Activated T-cell treated with anti-CD3 and anti-CD28 coated beads, Interleukin-2, amount 50 U/mL, for 4 hours (primary cell): ENCODE results near the gene FBXO21. TPM values are rescaled to one million over a fixed set of nuclear protein-coding genes. Genes with fewer than 3 reads are reported as not detected.

ENCODE experiments used
- ATAC-seq, 2 donors: fragments of 200-7000 bp; cut with Tn5 transposase; one replicate each; pipeline ENCODE4 v1.10.0; 2021
- DNase-seq: peaks from one replicate; pipeline ENCODE4 v3.0.0-alpha.2; 2020
- H3K27me3 Mint-ChIP-seq: one replicate; pipeline ENCODE4 v1.8.0; 2021; ENCODE audit warnings: low read depth, mixed read lengths
- H3K36me3 Mint-ChIP-seq: one replicate; pipeline ENCODE4 v1.8.0; 2022; ENCODE audit warnings: mixed read lengths; ENCODE audit not compliant: insufficient read depth
- H3K4me1 Mint-ChIP-seq: one replicate; pipeline ENCODE4 v1.8.0; 2021; ENCODE audit warnings: low read depth, mixed read lengths
- H3K4me3 Mint-ChIP-seq: one replicate; pipeline ENCODE4 v1.8.0; 2021; ENCODE audit warnings: mild to moderate bottlenecking, moderate library complexity, mixed read lengths
- H3K9me3 Mint-ChIP-seq: one replicate; pipeline ENCODE4 v1.8.0; 2021; ENCODE audit warnings: mixed read lengths
- total RNA-seq, 3 donors: library from RNA; stranded (reverse); gene quantifications; one replicate each; pipeline ENCODE4 v1.2.1, GENCODE V29; 2021

FBXO21 gene
- total RNA-seq, 3 donors from 2014 or later = 33.5 to 38.0 (median 36.3) TPM

DNA sequence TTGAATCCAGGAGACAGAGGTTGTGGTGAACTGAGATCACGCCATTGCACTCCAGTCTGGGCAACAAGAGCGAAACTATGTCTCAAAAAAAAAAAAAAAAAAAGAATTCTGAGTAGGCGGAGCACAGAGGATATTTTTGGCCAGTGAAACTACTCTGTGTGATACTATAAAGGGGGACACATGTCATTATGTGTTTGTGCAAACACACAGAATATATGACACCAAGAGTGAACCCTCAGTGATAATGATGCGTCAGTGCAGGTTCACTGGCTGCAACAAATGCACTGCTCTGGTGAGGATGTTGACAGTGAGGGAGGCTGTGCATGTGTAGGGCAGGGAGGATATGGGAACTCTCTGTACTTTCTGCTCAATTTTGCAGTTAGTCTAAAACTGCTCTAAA, 24.2 kb downstream of the FBXO21 start:
- Mint-ChIP-seq H3K4me1 (peaks cover 1% of the 10 kb centered on the region), H3K36me3 (peaks cover 45% of the 10 kb centered on the region), H3K9me3 (no peaks in the 10 kb centered on the region), H3K4me3 (no peak overlapping the region), H3K27me3 (no peaks in the 10 kb centered on the region)
- DNase-seq (no peak), ATAC-seq (no peak)

- H3K27me3 Mint-ChIP-seq = no peaks in the 10 kb centered on the region
- peaks cover 48% of the 10 kb centered on the region for H3K36me3 Mint-ChIP-seq
- DNase-seq (no peak), ATAC-seq (no peak)
- H3K9me3 Mint-ChIP-seq = no peaks in the 10 kb centered on the region
- H3K4me3 Mint-ChIP-seq = no peak overlapping the region
- peaks cover 1% of the 10 kb centered on the region for H3K4me1 Mint-ChIP-seq
Measured at GRCh38 chr12:117165342-117165741, 24.9 kb downstream of the FBXO21 start.

DNA sequence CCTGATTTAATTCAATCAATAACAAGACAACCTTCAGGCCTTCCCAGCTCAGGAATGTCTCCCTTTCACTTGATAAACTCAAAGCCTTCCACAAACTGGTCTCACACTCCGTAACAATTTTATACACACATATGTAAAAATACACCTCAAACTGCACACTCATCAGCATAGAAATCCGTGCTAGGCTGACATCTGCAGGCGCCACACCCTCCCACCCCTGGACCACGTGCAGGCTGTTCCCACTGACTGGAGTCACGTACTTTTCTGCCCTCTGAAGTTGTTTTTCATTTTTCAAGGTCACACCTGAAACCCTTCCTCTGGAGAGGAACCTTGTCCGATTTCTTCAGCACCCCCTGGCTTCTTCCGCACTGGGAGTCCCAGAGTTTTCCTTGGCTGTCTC, 27.6 kb downstream of the FBXO21 start:
- Mint-ChIP-seq H3K4me3 (no peak overlapping the region), H3K36me3 (peaks cover 63% of the 10 kb centered on the region)
- ATAC-seq = no peak

GRCh38 chr12:117162167-117162539, 28.1 kb downstream of the FBXO21 start:
- DNase-seq (no peak), ATAC-seq (no peak)
- Mint-ChIP-seq H3K27me3 (no peaks in the 10 kb centered on the region), H3K9me3 (no peaks in the 10 kb centered on the region), H3K36me3 (peaks cover 66% of the 10 kb centered on the region), H3K4me3 (no peak overlapping the region), H3K4me1 (no peaks in the 10 kb centered on the region)

More for the DNA sequence above, 27.6 kb downstream of the FBXO21 start:
- Mint-ChIP-seq H3K27me3 (no peaks in the 10 kb centered on the region), H3K9me3 (no peaks in the 10 kb centered on the region), H3K4me1 (no peaks in the 10 kb centered on the region)
- no peak for DNase-seq

- Mint-ChIP-seq H3K36me3 (peaks cover 66% of the 10 kb centered on the region), H3K9me3 (no peaks in the 10 kb centered on the region), H3K27me3 (no peaks in the 10 kb centered on the region), H3K4me3 (no peak overlapping the region), H3K4me1 (no peaks in the 10 kb centered on the region)
- DNase-seq (no peak), ATAC-seq (no peak)
Measured at GRCh38 chr12:117161460-117162166, 28.7 kb downstream of the FBXO21 start.

DNA sequence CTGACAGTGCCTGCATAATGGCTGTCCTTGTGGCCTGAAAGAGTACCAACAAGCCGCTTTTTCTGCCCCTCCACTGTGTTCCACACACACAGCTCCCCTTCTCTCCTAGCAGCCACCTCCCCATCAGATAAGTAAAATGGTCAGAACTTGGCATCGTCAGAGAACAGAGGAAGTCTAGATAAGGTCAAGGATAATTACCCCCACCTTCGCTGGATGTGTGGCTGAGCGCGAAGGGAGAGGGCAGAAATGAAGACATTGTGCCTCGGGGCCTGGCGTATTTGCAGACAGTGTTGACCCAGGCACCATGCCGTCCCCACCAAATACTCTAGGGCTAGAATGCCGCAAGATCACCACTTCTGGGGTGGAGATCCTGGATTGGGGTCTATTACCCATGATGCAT, 30.6 kb downstream of the FBXO21 start:
- H3K9me3 Mint-ChIP-seq = no peaks in the 10 kb centered on the region
- ATAC-seq = no peak
- H3K4me3 Mint-ChIP-seq = no peak overlapping the region
- no peak for DNase-seq
- peaks cover 68% of the 10 kb centered on the region for H3K36me3 Mint-ChIP-seq
- H3K4me1 Mint-ChIP-seq = no peaks in the 10 kb centered on the region
- H3K27me3 Mint-ChIP-seq = no peaks in the 10 kb centered on the region

- Mint-ChIP-seq H3K4me3 (no peak overlapping the region), H3K36me3 (peaks cover 66% of the 10 kb centered on the region), H3K9me3 (no peaks in the 10 kb centered on the region), H3K27me3 (no peaks in the 10 kb centered on the region), H3K4me1 (no peaks in the 10 kb centered on the region)
- DNase-seq (no peak), ATAC-seq (no peak)
Measured at GRCh38 chr12:117158911-117159553, 31.2 kb downstream of the FBXO21 start.

DNA sequence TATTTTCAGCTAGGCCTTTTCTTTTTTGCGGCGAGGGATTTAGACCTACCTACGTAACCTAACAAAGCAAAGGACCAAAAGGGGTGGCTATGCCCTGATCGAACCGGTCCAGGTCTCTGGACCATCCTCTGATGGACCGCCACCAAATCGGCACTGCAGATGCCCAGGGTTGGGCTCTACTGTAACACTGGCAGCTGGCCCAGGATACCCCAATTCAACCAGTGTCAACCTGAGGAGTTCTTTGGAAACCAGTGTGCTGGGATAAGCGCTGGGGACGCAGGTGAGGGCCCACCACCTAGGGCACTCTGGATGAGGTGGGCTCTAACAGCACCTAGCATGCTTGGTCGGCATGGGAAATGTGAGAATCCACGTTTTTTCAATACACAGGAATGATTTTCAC, 32.2 kb downstream of the FBXO21 start:
- no peak for ATAC-seq
- no peaks in the 10 kb centered on the region for H3K27me3 Mint-ChIP-seq
- peaks cover 2% of the 10 kb centered on the region for H3K4me1 Mint-ChIP-seq
- no peak for DNase-seq
- H3K9me3 Mint-ChIP-seq = no peaks in the 10 kb centered on the region
- H3K36me3 Mint-ChIP-seq = peaks cover 70% of the 10 kb centered on the region
- no peak overlapping the region for H3K4me3 Mint-ChIP-seq

GRCh38 chr12:117155278-117156060, 34.8 kb downstream of the FBXO21 start:
- H3K27me3 Mint-ChIP-seq = no peaks in the 10 kb centered on the region

DNA sequence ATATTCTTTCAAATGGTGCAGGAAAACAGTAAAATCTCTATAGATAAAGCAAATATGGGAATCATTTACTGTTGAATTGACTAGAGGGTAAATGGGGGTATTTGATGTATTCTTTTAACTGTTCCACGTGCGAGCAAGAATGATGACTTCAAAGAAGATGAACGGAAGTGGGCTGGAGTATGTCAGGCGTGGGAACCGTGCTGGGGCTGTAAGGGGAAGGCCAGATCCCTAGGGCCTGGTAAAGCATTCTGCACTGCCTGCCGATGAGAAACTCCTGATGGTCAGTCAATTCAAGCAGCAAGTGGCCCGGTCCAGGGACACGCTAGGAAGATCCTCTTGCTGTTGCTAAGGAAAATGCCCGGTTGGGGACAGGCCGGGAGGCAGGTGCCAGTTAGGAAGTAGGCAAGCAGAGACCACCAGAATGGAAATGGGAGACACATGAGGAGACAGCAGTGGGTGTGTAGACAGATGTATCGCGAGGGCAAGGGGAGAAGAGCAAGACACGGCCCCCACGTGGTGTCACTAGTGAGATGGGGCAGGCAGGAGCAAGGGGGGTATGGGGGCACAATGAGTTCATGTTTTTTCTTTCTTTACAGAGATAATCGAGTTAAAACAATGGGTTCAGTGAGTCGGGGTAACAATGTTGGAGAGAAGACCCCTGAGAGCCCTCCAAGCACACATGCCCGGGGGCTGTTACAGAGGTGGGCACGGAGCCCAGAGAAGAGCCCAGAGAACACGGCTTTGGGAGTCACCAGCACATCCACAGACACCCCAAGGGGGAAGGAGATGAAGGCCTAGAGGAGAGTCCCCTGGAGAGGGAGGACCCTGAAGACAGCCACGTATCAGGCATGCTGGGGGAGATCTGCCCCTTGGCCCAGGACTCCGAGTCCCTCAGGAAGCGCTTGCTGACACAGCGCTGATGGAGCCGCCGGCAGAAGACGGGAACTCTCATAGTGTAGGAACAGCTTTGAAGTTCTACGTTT, 37.2 kb downstream of the FBXO21 start:
- H3K27me3 Mint-ChIP-seq = no peaks in the 10 kb centered on the region
- no peaks in the 10 kb centered on the region for H3K9me3 Mint-ChIP-seq
- peaks cover 54% of the 10 kb centered on the region for H3K36me3 Mint-ChIP-seq
- no peak for DNase-seq
- no peak for ATAC-seq
- H3K4me1 Mint-ChIP-seq = peaks cover 27% of the 10 kb centered on the region
- no peak overlapping the region for H3K4me3 Mint-ChIP-seq

More at GRCh38 chr12:117155278-117156060, 34.8 kb downstream of the FBXO21 start:
- DNase-seq (peak; percentile 64), ATAC-seq (peak; percentile 88 to 92)
- Mint-ChIP-seq H3K4me1 (peaks cover 17% of the 10 kb centered on the region), H3K4me3 (no peak overlapping the region), H3K36me3 (peaks cover 68% of the 10 kb centered on the region), H3K9me3 (no peaks in the 10 kb centered on the region)

- ATAC-seq (no peak), DNase-seq (no peak)
- H3K4me3 Mint-ChIP-seq = no peak overlapping the region
- no peaks in the 10 kb centered on the region for H3K27me3 Mint-ChIP-seq
- peaks cover 44% of the 10 kb centered on the region for H3K36me3 Mint-ChIP-seq
- peaks cover 28% of the 10 kb centered on the region for H3K4me1 Mint-ChIP-seq
- H3K9me3 Mint-ChIP-seq = no peaks in the 10 kb centered on the region
Measured at GRCh38 chr12:117151403-117152031, 38.8 kb downstream of the FBXO21 start.

DNA sequence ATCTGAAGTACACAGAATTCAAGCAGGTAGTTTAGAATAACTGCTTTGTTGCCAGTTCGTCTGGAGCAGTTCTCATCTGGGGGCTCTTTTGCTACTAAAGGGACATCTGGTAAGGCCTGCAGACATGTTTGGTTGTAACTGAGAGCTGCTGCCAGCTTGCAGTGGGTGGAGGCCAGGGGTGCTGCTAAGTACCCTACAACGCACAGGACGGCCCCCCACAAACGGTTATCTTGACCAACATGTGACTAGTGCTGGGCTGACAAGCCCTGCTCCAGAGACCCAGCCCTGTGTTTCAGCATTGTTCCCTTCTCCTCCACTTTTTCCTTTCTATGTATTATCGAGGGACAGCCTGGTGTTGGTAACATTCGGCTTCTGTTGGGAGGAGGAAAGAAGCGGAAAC, 40.8 kb downstream of the FBXO21 start:
- Mint-ChIP-seq H3K4me1 (peaks cover 28% of the 10 kb centered on the region), H3K4me3 (no peak overlapping the region)

GRCh38 chr12:117148642-117149041, 41.6 kb downstream of the FBXO21 start:
- Mint-ChIP-seq H3K9me3 (no peaks in the 10 kb centered on the region), H3K4me3 (no peak overlapping the region), H3K4me1 (peaks cover 28% of the 10 kb centered on the region)

More for the DNA sequence above, 40.8 kb downstream of the FBXO21 start:
- Mint-ChIP-seq H3K9me3 (no peaks in the 10 kb centered on the region), H3K36me3 (peaks cover 42% of the 10 kb centered on the region), H3K27me3 (no peaks in the 10 kb centered on the region)
- no peak for DNase-seq
- no peak for ATAC-seq

More at GRCh38 chr12:117148642-117149041, 41.6 kb downstream of the FBXO21 start:
- peak; percentile 56 to 79 for ATAC-seq
- Mint-ChIP-seq H3K27me3 (no peaks in the 10 kb centered on the region), H3K36me3 (peaks cover 41% of the 10 kb centered on the region)
- no peak for DNase-seq
